Measurements from ENCODE around the gene ERGIC1.
A peak's percentile ranks its signal among the peaks of the same experiment; 100 is the strongest.
"Not testable (repeated sequence)": the region's sequence is repeated elsewhere in the genome, so short reads cannot be mapped to it uniquely, and the experiment has no call there.

Gene ERGIC1

GRCh38 chr5:172833686-172834414 is at the start of gene ERGIC1:
Gene ERGIC1 (plus strand): TSS chr5:172834251. CDS start chr5:172834414, 163 bp downstream.
- peak; percentile 88 for DNase-seq

- DNase-seq = no peak
These were observed 48.5 kb upstream of the ERGIC1 start for GRCh38 chr5:172785429-172786088.

- DNase-seq = no peak
These were observed 47.2 kb upstream of the ERGIC1 start for GRCh38 chr5:172786736-172787462.

- DNase-seq = not testable (repeated sequence)
These were observed 46.5 kb upstream of the ERGIC1 start for GRCh38 chr5:172787538-172787937.

GRCh38 chr5:172788771-172789686 is 45.0 kb upstream of the ERGIC1 start:
- no peak for DNase-seq

GRCh38 chr5:172789687-172790495 is 44.2 kb upstream of the ERGIC1 start:
- DNase-seq = peak; percentile 72

- DNase-seq = no peak
These were observed 43.6 kb upstream of the ERGIC1 start for GRCh38 chr5:172790496-172790889.

GRCh38 chr5:172791286-172791685 is 42.8 kb upstream of the ERGIC1 start:
- DNase-seq = no peak

- no peak for DNase-seq
These were observed 42.2 kb upstream of the ERGIC1 start for GRCh38 chr5:172791726-172792445.

GRCh38 chr5:172792701-172793570 is 41.1 kb upstream of the ERGIC1 start:
- DNase-seq = no peak

- no peak for DNase-seq
These were observed 40.2 kb upstream of the ERGIC1 start for GRCh38 chr5:172793577-172794488.

- DNase-seq = peak; percentile 92
These were observed 38.6 kb upstream of the ERGIC1 start for GRCh38 chr5:172795318-172795977.

GRCh38 chr5:172796306-172796705 is 37.7 kb upstream of the ERGIC1 start:
- DNase-seq = no peak

- DNase-seq = no peak
These were observed 36.3 kb upstream of the ERGIC1 start for GRCh38 chr5:172797771-172798191.

GRCh38 chr5:172798422-172799215 is 35.4 kb upstream of the ERGIC1 start:
- peak; percentile 71 for DNase-seq

- DNase-seq = no peak
These were observed 34.6 kb upstream of the ERGIC1 start for GRCh38 chr5:172799416-172799815.

- peak; percentile 99 for DNase-seq
These were observed 33.9 kb upstream of the ERGIC1 start for GRCh38 chr5:172800088-172800551.
